Left lung (tissue), 10 donors: ENCODE measurements around the gene C17orf113. TPM values are rescaled to one million over a fixed set of nuclear protein-coding genes. Genes with fewer than 3 reads are reported as not detected.

Experiments used
- ATAC-seq: fragments of 200-7000 bp; cut with Tn5 transposase; one replicate; pipeline ENCODE4 v1.9.1; 2020; ENCODE audit warnings: moderate library complexity
- DNase-seq, 4 donors: peaks; one replicate each; pipeline ENCODE4 v3.0.0-alpha.2; 2013 to 2020
- H3K27ac ChIP-seq, 2 donors: fragments of 200-600 bp; sonication (generic) in 1 of 2; one replicate each; pipeline versions ENCODE4 v1.5.0 to v1.8.0; 2020 to 2021
- H3K27me3 ChIP-seq, 2 donors: fragments of 200-600 bp; sonication (generic) in 1 of 2; one replicate each; pipeline versions ENCODE4 v1.5.0 to v1.8.0; 2020 to 2021
- H3K36me3 ChIP-seq, 2 donors: fragments of 200-600 bp; sonication (generic) in 1 of 2; one replicate each; pipeline versions ENCODE4 v1.5.0 to v1.8.0; 2020 to 2021
- H3K4me1 ChIP-seq, 2 donors: fragments of 200-600 bp; one replicate each; pipeline ENCODE4 v1.8.0; 2021
- H3K4me3 ChIP-seq, 2 donors: fragments of 200-600 bp; sonication (generic) in 1 of 2; one replicate each; pipeline versions ENCODE4 v1.5.0 to v1.8.0; 2020 to 2021; ENCODE audit warnings: mild to moderate bottlenecking in 1 of 2
- H3K9me3 ChIP-seq, 2 donors: fragments of 200-600 bp; sonication (generic) in 1 of 2; one replicate each; pipeline versions ENCODE4 v1.5.0 to v1.8.0; 2020 to 2021
- CTCF ChIP-seq, 2 donors: fragments of 200-600 bp; sonication (generic) in 1 of 2; IDR thresholded peaks; one replicate each; pipeline versions ENCODE4 v1.5.0 to v1.8.0; 2021; ENCODE audit warnings: antibody characterized with exemption in 2 of 2
- intact Hi-C, 2 donors: fragments of 100-400 bp; cut with DNase I; formaldehyde crosslinking; loops; one replicate each; pipeline versions ENCODE4 v1.11.2 to v1.14.2; 2022
- polyA plus RNA-seq, 6 donors: library from polyadenylated mRNA; unstranded; fragments of 120-200 nt; gene quantifications; one replicate each; pipeline ENCODE4 v1.2.1, GENCODE V29; 2013; ENCODE audit not compliant: insufficient read length in 6 of 6
- total RNA-seq, 2 donors: library from RNA; stranded (reverse); fragmentation: NEBNext Ultra II Directional; extraction: Animal tissue kit (Norgen Biotek cat#: 25700); gene quantifications; one replicate each; pipeline ENCODE4 v1.2.1, GENCODE V29; 2021
- donor health status: DM: no; HTN: yes; CAD: no.
- donor health status: DM: no; HTN: no; CAD: no.

The C17orf113 gene
- total and polyA plus RNA-seq, 8 donors, result 0.58 to 5.2 (median 4.3) TPM

- H3K27ac ChIP-seq, result peak overlapping the region in 1 of 2 donors; percentile 16
- H3K36me3 ChIP-seq, result peaks cover 0 to 60% of the 10 kb centered on the region in 2 donors
- no peaks in the 10 kb centered on the region for H3K9me3 ChIP-seq
- peaks cover 5 to 53% of the 10 kb centered on the region in 2 donors for H3K4me1 ChIP-seq
- H3K27me3 ChIP-seq, result no peaks in the 10 kb centered on the region
- no peak overlapping the region for H3K4me3 ChIP-seq
- intact Hi-C loops, result no loop called here
- no peak for TF ChIP-seq CTCF (IDR thresholded peaks at IDR 0.05)
- ATAC-seq (no peak), DNase-seq (no peak)
These were observed 49.8 kb downstream of the C17orf113 start for GRCh38 chr17:42000413-42001133.

GRCh38 chr17:41998497-41998896 lies 51.9 kb downstream of the C17orf113 start:
- no peak for TF ChIP-seq CTCF (IDR thresholded peaks at IDR 0.05)
- Histone ChIP-seq H3K27ac (no peak overlapping the region), H3K27me3 (no peaks in the 10 kb centered on the region), H3K4me3 (no peak overlapping the region), H3K36me3 (peaks cover 0 to 80% of the 10 kb centered on the region in 2 donors), H3K9me3 (no peaks in the 10 kb centered on the region), H3K4me1 (peaks cover 0 to 36% of the 10 kb centered on the region in 2 donors)
- ATAC-seq (no peak), DNase-seq (no peak)
- intact Hi-C loops, result no loop called here

- no peaks in the 10 kb centered on the region for H3K27me3 ChIP-seq
- H3K4me1 ChIP-seq, result peaks cover 0 to 20% of the 10 kb centered on the region in 2 donors
- H3K36me3 ChIP-seq, result peaks cover 0 to 88% of the 10 kb centered on the region in 2 donors
- TF ChIP-seq CTCF (IDR thresholded peaks at IDR 0.05), result no peak
- intact Hi-C loops, result no loop called here
- DNase-seq (no peak), ATAC-seq (no peak)
- no peaks in the 10 kb centered on the region for H3K9me3 ChIP-seq
- H3K4me3 ChIP-seq, result no peak overlapping the region
- no peak overlapping the region for H3K27ac ChIP-seq
These were observed 53.6 kb downstream of the C17orf113 start for GRCh38 chr17:41996855-41997164.

GRCh38 chr17:41992576-41992975 lies 57.8 kb downstream of the C17orf113 start:
- DNase-seq (no peak), ATAC-seq (no peak)
- no peak overlapping the region for H3K4me3 ChIP-seq
- no peaks in the 10 kb centered on the region for H3K27me3 ChIP-seq
- TF ChIP-seq CTCF (IDR thresholded peaks at IDR 0.05), result no peak
- H3K4me1 ChIP-seq, result peaks cover 0 to 4% of the 10 kb centered on the region in 2 donors
- H3K9me3 ChIP-seq, result no peaks in the 10 kb centered on the region
- H3K36me3 ChIP-seq, result peaks cover 0 to 100% of the 10 kb centered on the region in 2 donors
- H3K27ac ChIP-seq, result no peak overlapping the region
- intact Hi-C loops, result no loop called here

GRCh38 chr17:41989702-41990419 lies 60.5 kb downstream of the C17orf113 start:
- H3K36me3 ChIP-seq, result peaks cover 0 to 100% of the 10 kb centered on the region in 2 donors
- intact Hi-C loops, result no loop called here
- H3K27ac ChIP-seq, result no peak overlapping the region
- peaks cover 0 to 4% of the 10 kb centered on the region in 2 donors for H3K4me1 ChIP-seq
- no peak for TF ChIP-seq CTCF (IDR thresholded peaks at IDR 0.05)
- DNase-seq, result peak in 1 of 4 donors; percentile 2
- ATAC-seq, result no peak
- no peak overlapping the region for H3K4me3 ChIP-seq
- no peaks in the 10 kb centered on the region for H3K9me3 ChIP-seq
- H3K27me3 ChIP-seq, result no peaks in the 10 kb centered on the region
